ENCODE results near the gene PDLIM7. TPM values are rescaled to one million over a fixed set of nuclear protein-coding genes. Genes with fewer than 3 reads are reported as not detected.

Gene PDLIM7
- total and polyA plus RNA-seq, 2 experiments from 2014 or later, result 94.7 to 128 TPM

DNA sequence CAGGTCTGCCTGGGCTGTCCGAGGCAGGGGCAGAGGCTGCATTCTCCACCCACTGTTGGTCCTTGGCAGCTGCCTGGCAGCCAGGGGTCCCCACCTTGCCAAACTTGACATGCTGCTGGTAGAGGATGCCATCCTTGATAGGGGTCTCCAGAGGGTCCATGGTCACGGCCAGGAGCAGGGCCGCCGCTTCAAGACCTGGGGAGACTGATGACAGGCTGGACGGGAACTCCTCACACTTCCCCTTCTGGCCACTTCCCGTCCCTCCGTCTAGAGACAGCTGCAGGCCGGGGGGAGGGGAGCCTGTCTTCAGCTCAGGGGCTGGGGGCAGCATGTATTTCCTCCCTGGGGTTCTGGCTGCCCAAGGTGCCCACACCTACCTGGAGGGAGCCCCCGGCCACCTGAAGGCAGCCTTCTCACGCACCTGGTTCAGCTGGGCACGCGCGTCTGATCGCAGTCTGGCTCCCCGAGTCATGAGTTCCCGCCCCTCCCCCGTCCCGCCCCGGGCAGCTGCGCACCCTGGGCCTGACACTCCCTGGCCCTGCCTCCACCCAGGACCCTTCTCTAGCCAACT is 12.1 kb upstream of the PDLIM7 start, which contains the start of gene DOK3:
Gene DOK3, minus strand, starts transcription at position 446 of the 571 bp plus-strand sequence. Its CDS starts 286 bp downstream, at position 160.
- Mint-ChIP-seq H3K4me3 (peak within 1 kb of the TSS; percentile 32; the same call in 1 of the 3 replicates), H3K9me3 (peaks cover 2% of the 10 kb centered on the region; the same call in 1 of the 3 replicates), H3K4me1 (peaks cover 22% of the 10 kb centered on the region), H3K36me3 (ENCODE audit: low read depth) (peaks cover 58% of the 10 kb centered on the region), H3K27me3 (ENCODE audit: insufficient read depth, low read depth, poor library complexity) (peaks cover 14% of the 10 kb centered on the region), H3K27ac (peak within 1 kb of the TSS; percentile 81)
- Histone ChIP-seq H4K20me1 (replicated peaks; ENCODE audit: insufficient read depth) (no peaks in the 10 kb centered on the region; the same call in 1 of the 2 replicates), H3K79me2 (replicated peaks; ENCODE audit: insufficient read depth) (no peaks in the 10 kb centered on the region), H3K9me2 (ENCODE audit: insufficient read depth) (no peaks in the 10 kb centered on the region), H3F3A (replicated peaks; ENCODE audit: low read depth) (peaks cover 5% of the 10 kb centered on the region; the same call in 1 of the 2 replicates), H3K4me2 (peak within 1 kb of the TSS; percentile 55), H3K4me3 (0 out of 2 replicates have a peak within 1 kb of the TSS, but pooled peaks have one; percentile 10), H3K36me3 (ENCODE audit: insufficient read depth) (0 out of 2 replicates have a peak, but pooled peaks cover 3% of the 10 kb centered on the region), H2AFZ (no peak within 1 kb of the TSS), H3K27ac (ENCODE audit: low read depth) (no peak within 1 kb of the TSS), H3K4me1 (ENCODE audit: insufficient read depth) (peaks cover 15% of the 10 kb centered on the region), H3K27me3 (ENCODE audit: insufficient read depth) (no peaks in the 10 kb centered on the region)
- DNase-seq (ENCODE audit: low spot score) (peak; percentile 60), ATAC-seq (peak; percentile 69)
- TF ChIP-seq ZNF114 (CRISPR knock-in tag; IDR thresholded peaks at IDR 0.05), result no peak
- TF ChIP-seq ZNF331 (CRISPR knock-in tag; IDR thresholded peaks at IDR 0.05; ENCODE audit: low read depth), result no peak
- no peak for TF ChIP-seq CREB1 (CRISPR knock-in tag; IDR thresholded peaks at IDR 0.05; ENCODE audit: low read depth)
- TF ChIP-seq, protein P1, sequence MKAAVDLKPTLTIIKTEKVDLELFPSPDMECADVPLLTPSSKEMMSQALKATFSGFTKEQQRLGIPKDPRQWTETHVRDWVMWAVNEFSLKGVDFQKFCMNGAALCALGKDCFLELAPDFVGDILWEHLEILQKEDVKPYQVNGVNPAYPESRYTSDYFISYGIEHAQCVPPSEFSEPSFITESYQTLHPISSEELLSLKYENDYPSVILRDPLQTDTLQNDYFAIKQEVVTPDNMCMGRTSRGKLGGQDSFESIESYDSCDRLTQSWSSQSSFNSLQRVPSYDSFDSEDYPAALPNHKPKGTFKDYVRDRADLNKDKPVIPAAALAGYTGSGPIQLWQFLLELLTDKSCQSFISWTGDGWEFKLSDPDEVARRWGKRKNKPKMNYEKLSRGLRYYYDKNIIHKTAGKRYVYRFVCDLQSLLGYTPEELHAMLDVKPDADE (IDR thresholded peaks at IDR 0.05), result no peak
- TF ChIP-seq, protein P2, sequence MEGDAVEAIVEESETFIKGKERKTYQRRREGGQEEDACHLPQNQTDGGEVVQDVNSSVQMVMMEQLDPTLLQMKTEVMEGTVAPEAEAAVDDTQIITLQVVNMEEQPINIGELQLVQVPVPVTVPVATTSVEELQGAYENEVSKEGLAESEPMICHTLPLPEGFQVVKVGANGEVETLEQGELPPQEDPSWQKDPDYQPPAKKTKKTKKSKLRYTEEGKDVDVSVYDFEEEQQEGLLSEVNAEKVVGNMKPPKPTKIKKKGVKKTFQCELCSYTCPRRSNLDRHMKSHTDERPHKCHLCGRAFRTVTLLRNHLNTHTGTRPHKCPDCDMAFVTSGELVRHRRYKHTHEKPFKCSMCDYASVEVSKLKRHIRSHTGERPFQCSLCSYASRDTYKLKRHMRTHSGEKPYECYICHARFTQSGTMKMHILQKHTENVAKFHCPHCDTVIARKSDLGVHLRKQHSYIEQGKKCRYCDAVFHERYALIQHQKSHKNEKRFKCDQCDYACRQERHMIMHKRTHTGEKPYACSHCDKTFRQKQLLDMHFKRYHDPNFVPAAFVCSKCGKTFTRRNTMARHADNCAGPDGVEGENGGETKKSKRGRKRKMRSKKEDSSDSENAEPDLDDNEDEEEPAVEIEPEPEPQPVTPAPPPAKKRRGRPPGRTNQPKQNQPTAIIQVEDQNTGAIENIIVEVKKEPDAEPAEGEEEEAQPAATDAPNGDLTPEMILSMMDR (conservative IDR thresholded peaks at IDR 0.05; ENCODE audit: low read depth in 2 of 2), result no peak
- TF ChIP-seq, protein P3, sequence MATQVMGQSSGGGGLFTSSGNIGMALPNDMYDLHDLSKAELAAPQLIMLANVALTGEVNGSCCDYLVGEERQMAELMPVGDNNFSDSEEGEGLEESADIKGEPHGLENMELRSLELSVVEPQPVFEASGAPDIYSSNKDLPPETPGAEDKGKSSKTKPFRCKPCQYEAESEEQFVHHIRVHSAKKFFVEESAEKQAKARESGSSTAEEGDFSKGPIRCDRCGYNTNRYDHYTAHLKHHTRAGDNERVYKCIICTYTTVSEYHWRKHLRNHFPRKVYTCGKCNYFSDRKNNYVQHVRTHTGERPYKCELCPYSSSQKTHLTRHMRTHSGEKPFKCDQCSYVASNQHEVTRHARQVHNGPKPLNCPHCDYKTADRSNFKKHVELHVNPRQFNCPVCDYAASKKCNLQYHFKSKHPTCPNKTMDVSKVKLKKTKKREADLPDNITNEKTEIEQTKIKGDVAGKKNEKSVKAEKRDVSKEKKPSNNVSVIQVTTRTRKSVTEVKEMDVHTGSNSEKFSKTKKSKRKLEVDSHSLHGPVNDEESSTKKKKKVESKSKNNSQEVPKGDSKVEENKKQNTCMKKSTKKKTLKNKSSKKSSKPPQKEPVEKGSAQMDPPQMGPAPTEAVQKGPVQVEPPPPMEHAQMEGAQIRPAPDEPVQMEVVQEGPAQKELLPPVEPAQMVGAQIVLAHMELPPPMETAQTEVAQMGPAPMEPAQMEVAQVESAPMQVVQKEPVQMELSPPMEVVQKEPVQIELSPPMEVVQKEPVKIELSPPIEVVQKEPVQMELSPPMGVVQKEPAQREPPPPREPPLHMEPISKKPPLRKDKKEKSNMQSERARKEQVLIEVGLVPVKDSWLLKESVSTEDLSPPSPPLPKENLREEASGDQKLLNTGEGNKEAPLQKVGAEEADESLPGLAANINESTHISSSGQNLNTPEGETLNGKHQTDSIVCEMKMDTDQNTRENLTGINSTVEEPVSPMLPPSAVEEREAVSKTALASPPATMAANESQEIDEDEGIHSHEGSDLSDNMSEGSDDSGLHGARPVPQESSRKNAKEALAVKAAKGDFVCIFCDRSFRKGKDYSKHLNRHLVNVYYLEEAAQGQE (IDR thresholded peaks at IDR 0.05; ENCODE audit: unreplicated experiment), result no peak
- TF ChIP-seq, protein P4, sequence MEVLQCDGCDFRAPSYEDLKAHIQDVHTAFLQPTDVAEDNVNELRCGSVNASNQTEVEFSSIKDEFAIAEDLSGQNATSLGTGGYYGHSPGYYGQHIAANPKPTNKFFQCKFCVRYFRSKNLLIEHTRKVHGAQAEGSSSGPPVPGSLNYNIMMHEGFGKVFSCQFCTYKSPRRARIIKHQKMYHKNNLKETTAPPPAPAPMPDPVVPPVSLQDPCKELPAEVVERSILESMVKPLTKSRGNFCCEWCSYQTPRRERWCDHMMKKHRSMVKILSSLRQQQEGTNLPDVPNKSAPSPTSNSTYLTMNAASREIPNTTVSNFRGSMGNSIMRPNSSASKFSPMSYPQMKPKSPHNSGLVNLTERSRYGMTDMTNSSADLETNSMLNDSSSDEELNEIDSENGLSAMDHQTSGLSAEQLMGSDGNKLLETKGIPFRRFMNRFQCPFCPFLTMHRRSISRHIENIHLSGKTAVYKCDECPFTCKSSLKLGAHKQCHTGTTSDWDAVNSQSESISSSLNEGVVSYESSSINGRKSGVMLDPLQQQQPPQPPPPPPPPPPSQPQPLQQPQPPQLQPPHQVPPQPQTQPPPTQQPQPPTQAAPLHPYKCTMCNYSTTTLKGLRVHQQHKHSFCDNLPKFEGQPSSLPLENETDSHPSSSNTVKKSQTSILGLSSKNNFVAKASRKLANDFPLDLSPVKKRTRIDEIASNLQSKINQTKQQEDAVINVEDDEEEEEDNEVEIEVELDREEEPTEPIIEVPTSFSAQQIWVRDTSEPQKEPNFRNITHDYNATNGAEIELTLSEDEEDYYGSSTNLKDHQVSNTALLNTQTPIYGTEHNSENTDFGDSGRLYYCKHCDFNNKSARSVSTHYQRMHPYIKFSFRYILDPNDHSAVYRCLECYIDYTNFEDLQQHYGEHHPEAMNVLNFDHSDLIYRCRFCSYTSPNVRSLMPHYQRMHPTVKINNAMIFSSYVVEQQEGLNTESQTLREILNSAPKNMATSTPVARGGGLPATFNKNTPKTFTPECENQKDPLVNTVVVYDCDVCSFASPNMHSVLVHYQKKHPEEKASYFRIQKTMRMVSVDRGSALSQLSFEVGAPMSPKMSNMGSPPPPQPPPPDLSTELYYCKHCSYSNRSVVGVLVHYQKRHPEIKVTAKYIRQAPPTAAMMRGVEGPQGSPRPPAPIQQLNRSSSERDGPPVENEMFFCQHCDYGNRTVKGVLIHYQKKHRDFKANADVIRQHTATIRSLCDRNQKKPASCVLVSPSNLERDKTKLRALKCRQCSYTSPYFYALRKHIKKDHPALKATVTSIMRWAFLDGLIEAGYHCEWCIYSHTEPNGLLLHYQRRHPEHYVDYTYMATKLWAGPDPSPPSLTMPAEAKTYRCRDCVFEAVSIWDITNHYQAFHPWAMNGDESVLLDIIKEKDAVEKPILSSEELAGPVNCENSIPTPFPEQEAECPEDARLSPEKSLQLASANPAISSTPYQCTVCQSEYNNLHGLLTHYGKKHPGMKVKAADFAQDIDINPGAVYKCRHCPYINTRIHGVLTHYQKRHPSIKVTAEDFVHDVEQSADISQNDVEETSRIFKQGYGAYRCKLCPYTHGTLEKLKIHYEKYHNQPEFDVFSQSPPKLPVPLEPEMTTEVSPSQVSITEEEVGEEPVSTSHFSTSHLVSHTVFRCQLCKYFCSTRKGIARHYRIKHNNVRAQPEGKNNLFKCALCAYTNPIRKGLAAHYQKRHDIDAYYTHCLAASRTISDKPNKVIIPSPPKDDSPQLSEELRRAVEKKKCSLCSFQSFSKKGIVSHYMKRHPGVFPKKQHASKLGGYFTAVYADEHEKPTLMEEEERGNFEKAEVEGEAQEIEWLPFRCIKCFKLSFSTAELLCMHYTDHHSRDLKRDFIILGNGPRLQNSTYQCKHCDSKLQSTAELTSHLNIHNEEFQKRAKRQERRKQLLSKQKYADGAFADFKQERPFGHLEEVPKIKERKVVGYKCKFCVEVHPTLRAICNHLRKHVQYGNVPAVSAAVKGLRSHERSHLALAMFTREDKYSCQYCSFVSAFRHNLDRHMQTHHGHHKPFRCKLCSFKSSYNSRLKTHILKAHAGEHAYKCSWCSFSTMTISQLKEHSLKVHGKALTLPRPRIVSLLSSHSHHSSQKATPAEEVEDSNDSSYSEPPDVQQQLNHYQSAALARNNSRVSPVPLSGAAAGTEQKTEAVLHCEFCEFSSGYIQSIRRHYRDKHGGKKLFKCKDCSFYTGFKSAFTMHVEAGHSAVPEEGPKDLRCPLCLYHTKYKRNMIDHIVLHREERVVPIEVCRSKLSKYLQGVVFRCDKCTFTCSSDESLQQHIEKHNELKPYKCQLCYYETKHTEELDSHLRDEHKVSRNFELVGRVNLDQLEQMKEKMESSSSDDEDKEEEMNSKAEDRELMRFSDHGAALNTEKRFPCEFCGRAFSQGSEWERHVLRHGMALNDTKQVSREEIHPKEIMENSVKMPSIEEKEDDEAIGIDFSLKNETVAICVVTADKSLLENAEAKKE (CRISPR knock-in tag; IDR thresholded peaks at IDR 0.05), result no peak
- TF ChIP-seq EZH2 (IDR thresholded peaks at IDR 0.05; ENCODE audit: low read depth, unreplicated experiment), result no peak
- no peak for TF ChIP-seq EZH2phosphoT487 (IDR thresholded peaks at IDR 0.05; ENCODE audit: unreplicated experiment)
- TF ChIP-seq STAT1 (IDR thresholded peaks at IDR 0.05; ENCODE audit: unreplicated experiment), result no peak
- no peak for TF ChIP-seq JUNB (IDR thresholded peaks at IDR 0.05; ENCODE audit: unreplicated experiment)
- TF ChIP-seq NANOG (IDR thresholded peaks at IDR 0.05; ENCODE audit: borderline replicate concordance), result no peak
